DOHH2 (cell line): ENCODE results near the gene DHX58.

ENCODE experiments used
- H3F3A ChIP-seq: fragments of 200-600 bp; sonication (generic), shearing (Covaris generic); 2 replicates; pipeline ENCODE4 v1.6.0; 2016; ENCODE audit warnings: antibody characterized with exemption, mild to moderate bottlenecking; ENCODE audit not compliant: control insufficient read depth, insufficient read depth
- H3K27ac ChIP-seq: fragments of 200-600 bp; sonication (generic); 2 replicates; pipeline ENCODE4 v1.5.1; 2014; ENCODE audit warnings: low read depth, mild to moderate bottlenecking, low read length, moderate library complexity
- H3K27me3 ChIP-seq: fragments of 200-600 bp; sonication (generic); 2 replicates; pipeline ENCODE4 v1.6.1; 2014; ENCODE audit warnings: mild to moderate bottlenecking, low read length, mixed read lengths; ENCODE audit not compliant: control insufficient read depth
- H3K36me3 ChIP-seq: fragments of 200-600 bp; sonication (generic); 2 replicates; pipeline ENCODE4 v1.6.1; 2014; ENCODE audit warnings: mild to moderate bottlenecking, low read length, moderate library complexity, mixed read lengths; ENCODE audit not compliant: control insufficient read depth
- H3K4me1 ChIP-seq: fragments of 200-600 bp; sonication (generic); 2 replicates; pipeline ENCODE4 v1.6.1; 2014; ENCODE audit warnings: mild to moderate bottlenecking, low read length, mixed read lengths; ENCODE audit not compliant: control insufficient read depth
- H3K4me2 ChIP-seq: fragments of 200-600 bp; sonication (generic); 2 replicates; pipeline ENCODE4 v1.6.0; 2014; ENCODE audit warnings: mild to moderate bottlenecking, low read length, moderate library complexity
- H3K4me3 ChIP-seq: fragments of 200-600 bp; sonication (generic); 2 replicates; pipeline ENCODE4 v1.5.1; 2014; ENCODE audit warnings: mild to moderate bottlenecking, low read length, mixed read lengths
- H3K79me2 ChIP-seq: fragments of 200-600 bp; sonication (generic); 2 replicates; pipeline ENCODE4 v1.6.1; 2014; ENCODE audit warnings: mild to moderate bottlenecking, low read length, mixed read lengths; ENCODE audit not compliant: control insufficient read depth
- H3K9me2 ChIP-seq: fragments of 200-600 bp; sonication (generic); replicated peaks from 2 replicates; pipeline ENCODE4 v1.6.1; 2014; ENCODE audit warnings: mild to moderate bottlenecking, low read length, mixed read lengths; ENCODE audit not compliant: control insufficient read depth
- H3K9me3 ChIP-seq: fragments of 200-600 bp; sonication (generic); 2 replicates; pipeline ENCODE4 v1.6.1; 2014; ENCODE audit warnings: antibody characterized with exemption, low read length, mixed read lengths; ENCODE audit not compliant: control insufficient read depth, insufficient read depth
- H4K20me1 ChIP-seq: fragments of 200-600 bp; sonication (generic); 2 replicates; pipeline ENCODE4 v1.6.0; 2014; ENCODE audit warnings: low read depth, mild to moderate bottlenecking, antibody characterized with exemption, low read length, moderate library complexity; ENCODE audit not compliant: control insufficient read depth, insufficient read depth
- EZH2phosphoT487 ChIP-seq: fragments of 200-600 bp; sonication (generic); IDR thresholded peaks from 2 replicates; pipeline ENCODE4 v1.6.1; 2017; ENCODE audit warnings: borderline replicate concordance, mild to moderate bottlenecking, antibody characterized with exemption, low read length, moderate library complexity, mixed read lengths
- TF ChIP-seq, protein P1 (sequence below): fragments of 200-600 bp; sonication (generic); IDR thresholded peaks from one replicate; pipeline ENCODE4 v1.5.1; 2014; ENCODE audit warnings: antibody characterized with exemption, mild to moderate bottlenecking, low read depth, low read length; ENCODE audit not compliant: poor library complexity, severe bottlenecking

DHX58 gene

DNA sequence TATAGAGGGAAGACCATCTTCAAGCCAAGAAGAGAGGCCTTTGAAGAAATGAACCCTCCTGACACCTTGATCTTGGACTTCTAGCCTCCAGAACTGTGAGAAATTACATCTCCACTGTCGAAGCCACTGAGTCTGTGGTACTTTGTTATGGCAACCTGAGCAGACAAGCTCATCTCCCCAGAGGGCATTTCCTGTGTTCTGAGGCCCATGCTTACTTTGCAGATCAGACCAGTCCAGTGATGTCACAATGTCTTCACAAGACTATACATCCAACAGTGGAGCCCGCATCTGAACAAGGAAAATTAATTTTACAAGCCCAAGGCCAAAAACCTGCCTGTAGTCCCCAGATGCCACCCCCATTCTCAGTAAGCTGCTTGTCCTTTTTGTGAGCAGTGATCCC lies 47.3 kb downstream of the DHX58 start:
- H3K4me3 ChIP-seq = no peak overlapping the region
- no peaks in the 10 kb centered on the region for H3K36me3 ChIP-seq
- peaks cover 12% of the 10 kb centered on the region for H3K4me1 ChIP-seq
- H4K20me1 ChIP-seq = no peaks in the 10 kb centered on the region
- no peaks in the 10 kb centered on the region for H3F3A ChIP-seq
- TF ChIP-seq, protein P1, sequence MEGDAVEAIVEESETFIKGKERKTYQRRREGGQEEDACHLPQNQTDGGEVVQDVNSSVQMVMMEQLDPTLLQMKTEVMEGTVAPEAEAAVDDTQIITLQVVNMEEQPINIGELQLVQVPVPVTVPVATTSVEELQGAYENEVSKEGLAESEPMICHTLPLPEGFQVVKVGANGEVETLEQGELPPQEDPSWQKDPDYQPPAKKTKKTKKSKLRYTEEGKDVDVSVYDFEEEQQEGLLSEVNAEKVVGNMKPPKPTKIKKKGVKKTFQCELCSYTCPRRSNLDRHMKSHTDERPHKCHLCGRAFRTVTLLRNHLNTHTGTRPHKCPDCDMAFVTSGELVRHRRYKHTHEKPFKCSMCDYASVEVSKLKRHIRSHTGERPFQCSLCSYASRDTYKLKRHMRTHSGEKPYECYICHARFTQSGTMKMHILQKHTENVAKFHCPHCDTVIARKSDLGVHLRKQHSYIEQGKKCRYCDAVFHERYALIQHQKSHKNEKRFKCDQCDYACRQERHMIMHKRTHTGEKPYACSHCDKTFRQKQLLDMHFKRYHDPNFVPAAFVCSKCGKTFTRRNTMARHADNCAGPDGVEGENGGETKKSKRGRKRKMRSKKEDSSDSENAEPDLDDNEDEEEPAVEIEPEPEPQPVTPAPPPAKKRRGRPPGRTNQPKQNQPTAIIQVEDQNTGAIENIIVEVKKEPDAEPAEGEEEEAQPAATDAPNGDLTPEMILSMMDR = no peak
- no peak for TF ChIP-seq EZH2phosphoT487
- no peaks in the 10 kb centered on the region for H3K9me2 ChIP-seq
- no peak overlapping the region for H3K27ac ChIP-seq
- H3K4me2 ChIP-seq = no peak overlapping the region
- no peaks in the 10 kb centered on the region for H3K79me2 ChIP-seq
- H3K27me3 ChIP-seq = peaks cover 16% of the 10 kb centered on the region
- H3K9me3 ChIP-seq = no peaks in the 10 kb centered on the region

DNA sequence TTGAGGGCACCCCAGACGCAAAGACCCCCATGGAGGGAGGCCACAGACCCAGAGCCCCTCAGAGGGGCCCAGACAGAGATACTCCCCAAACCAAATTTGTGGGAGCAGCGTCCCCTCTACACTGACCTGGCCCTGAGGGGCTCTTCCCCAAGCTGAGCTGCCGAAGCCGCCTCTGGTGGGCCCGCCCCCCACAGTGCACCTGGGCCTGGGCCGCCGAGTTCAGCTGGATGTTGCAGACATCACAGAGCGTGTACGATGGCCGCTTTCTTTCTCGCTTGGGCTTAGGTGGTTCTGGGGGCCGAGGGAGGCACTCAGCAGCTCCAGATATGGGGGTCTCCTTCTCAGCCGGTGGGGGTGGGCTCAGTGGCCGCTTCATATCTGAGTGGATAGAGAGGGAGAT lies 49.8 kb downstream of the DHX58 start:
- Histone ChIP-seq H3K9me2 (no peaks in the 10 kb centered on the region), H3K36me3 (no peaks in the 10 kb centered on the region), H3K4me3 (no peak overlapping the region), H4K20me1 (no peaks in the 10 kb centered on the region), H3K27ac (no peak overlapping the region), H3K79me2 (no peaks in the 10 kb centered on the region), H3K9me3 (no peaks in the 10 kb centered on the region), H3K4me1 (peaks cover 12% of the 10 kb centered on the region), H3F3A (no peaks in the 10 kb centered on the region), H3K27me3 (peaks cover 10% of the 10 kb centered on the region), H3K4me2 (no peak overlapping the region)
- TF ChIP-seq, protein P1 = no peak
- TF ChIP-seq EZH2phosphoT487 = no peak

DNA sequence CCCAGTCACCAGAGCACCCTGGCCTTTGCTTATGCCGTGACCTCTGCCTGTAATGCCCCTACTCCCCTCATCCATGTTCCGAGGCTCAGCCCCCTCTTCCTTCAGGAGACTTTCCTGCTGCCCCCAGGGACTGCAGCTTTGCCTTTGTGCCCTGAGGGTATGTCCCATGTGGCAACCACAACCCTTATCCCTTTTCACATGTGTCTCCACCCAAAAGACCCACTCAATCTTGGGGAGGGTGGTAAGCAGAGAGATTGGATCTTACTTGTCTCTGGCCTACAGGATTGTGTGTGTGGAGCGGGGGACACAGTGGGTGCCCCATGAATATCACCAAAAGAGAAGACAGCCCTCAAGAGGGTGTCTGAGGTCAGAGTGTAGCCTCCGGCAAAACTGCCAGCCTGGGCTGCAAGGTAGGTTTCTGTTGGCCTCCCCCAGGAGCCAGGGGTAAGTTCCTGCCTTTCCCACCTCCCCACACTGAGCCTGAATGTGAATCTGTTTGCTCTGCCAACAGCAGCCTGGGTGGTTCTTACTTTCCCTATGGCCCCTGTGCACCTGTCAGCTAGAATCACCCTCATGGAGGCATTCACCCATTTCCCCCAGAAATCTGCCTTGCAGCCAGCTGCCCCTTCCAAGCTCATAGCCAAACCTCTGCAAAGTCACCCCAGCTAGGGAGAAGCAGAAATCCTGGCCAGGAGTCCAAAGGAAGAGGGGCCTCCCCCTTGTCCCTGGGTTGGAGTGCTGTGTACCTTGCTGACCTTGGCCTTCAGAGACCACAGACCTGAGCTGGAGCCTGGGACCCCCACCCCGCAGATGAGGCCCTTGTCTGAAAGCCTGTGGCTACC lies 50.6 kb downstream of the DHX58 start:
- Histone ChIP-seq H3K4me1 (peaks cover 12% of the 10 kb centered on the region), H3F3A (no peaks in the 10 kb centered on the region), H4K20me1 (no peaks in the 10 kb centered on the region), H3K9me2 (no peaks in the 10 kb centered on the region), H3K4me3 (no peak overlapping the region), H3K27ac (no peak overlapping the region), H3K9me3 (peaks cover 2% of the 10 kb centered on the region; the same call in 1 of the 2 replicates), H3K27me3 (peaks cover 10% of the 10 kb centered on the region), H3K4me2 (no peak overlapping the region), H3K79me2 (no peaks in the 10 kb centered on the region), H3K36me3 (no peaks in the 10 kb centered on the region)
- TF ChIP-seq, protein P1 = no peak
- no peak for TF ChIP-seq EZH2phosphoT487
